ENCODE results near the gene CNOT4.

GRCh38 chr7:135493362-135493761, 16.5 kb downstream of the CNOT4 start:
- TF ChIP-seq EZH2 (IDR thresholded peaks at IDR 0.05; ENCODE audit: borderline replicate concordance, low read length) (no peak), CTCF (conservative IDR thresholded peaks at IDR 0.05 in 1 of 2, IDR thresholded peaks at IDR 0.05 in 1 of 2; ENCODE audit: extremely low read depth in 1 of 2, insufficient read depth in 1 of 2, low read depth in 1 of 2, low read length in 2 of 2) (no peak)
